Neural cell (in vitro differentiated cells): ENCODE results near the gene CD200. TPM values are rescaled to one million over a fixed set of nuclear protein-coding genes. Genes with fewer than 3 reads are reported as not detected.

Experiments used
- H2AFZ ChIP-seq: fragments of 200-600, 300-800 bp; sonication (generic), shearing (Covaris generic); 2 replicates; pipeline ENCODE4 v1.6.0; 2014; ENCODE audit warnings: low read depth, mild to moderate bottlenecking, antibody characterized with exemption, low read length, moderate library complexity
- H3F3A ChIP-seq: fragments of 200-600 bp; shearing (Covaris generic); 2 replicates; pipeline ENCODE4 v1.6.1; 2016; ENCODE audit warnings: mild to moderate bottlenecking, moderate library complexity, mixed read lengths, antibody characterized with exemption, low read length; ENCODE audit not compliant: insufficient read depth, poor library complexity, severe bottlenecking
- H3K27ac ChIP-seq: fragments of 200-600, 300-800 bp; sonication (generic), shearing (Covaris generic); 2 replicates; pipeline ENCODE4 v1.5.1; 2014; ENCODE audit warnings: mild to moderate bottlenecking, low read length, moderate library complexity
- H3K27me3 ChIP-seq: fragments of 300-800, 200-600 bp; sonication (generic), shearing (Covaris generic); 2 replicates; pipeline ENCODE4 v1.6.0; 2014; ENCODE audit warnings: mild to moderate bottlenecking, low read depth, low read length, moderate library complexity; ENCODE audit not compliant: insufficient read depth
- H3K36me3 ChIP-seq: fragments of 300-800, 200-600 bp; sonication (generic), shearing (Covaris generic); 2 replicates; pipeline ENCODE4 v1.5.1; 2014; ENCODE audit warnings: mild to moderate bottlenecking, antibody characterized with exemption, low read length, moderate library complexity; ENCODE audit not compliant: insufficient read depth
- H3K4me2 ChIP-seq: fragments of 300-800, 200-600 bp; sonication (generic), shearing (Covaris generic); 2 replicates; pipeline ENCODE4 v1.6.0; 2014; ENCODE audit warnings: mild to moderate bottlenecking, low read length
- H3K4me3 ChIP-seq: fragments of 300-800, 200-600 bp; sonication (generic), shearing (Covaris generic); 2 replicates; pipeline ENCODE4 v1.5.1; 2014; ENCODE audit warnings: mild to moderate bottlenecking, low read length, moderate library complexity
- H3K79me2 ChIP-seq: fragments of 200-600 bp; shearing (Covaris generic); replicated peaks from 2 replicates; pipeline ENCODE4 v1.6.0; 2014; ENCODE audit warnings: mild to moderate bottlenecking, low read length, moderate library complexity; ENCODE audit not compliant: insufficient read depth
- H3K9ac ChIP-seq: fragments of 300-800, 200-600 bp; sonication (generic), shearing (Covaris generic); 2 replicates; pipeline ENCODE4 v1.6.1; 2016; ENCODE audit warnings: mild to moderate bottlenecking, low read length, mixed read lengths
- H3K9me2 ChIP-seq: fragments of 200-600 bp; shearing (Covaris generic); 2 replicates; pipeline ENCODE4 v1.6.1; 2016; ENCODE audit warnings: mild to moderate bottlenecking, low read length, mixed read lengths; ENCODE audit not compliant: insufficient read depth
- H3K9me3 ChIP-seq: fragments of 200-600, 300-800 bp; sonication (generic), shearing (Covaris generic); 2 replicates; pipeline ENCODE4 v1.6.1; 2016; ENCODE audit warnings: mild to moderate bottlenecking, mixed run types, low read length, moderate library complexity, mixed read lengths
- H4K20me1 ChIP-seq: fragments of 200-600 bp; shearing (Covaris generic); 2 replicates; pipeline ENCODE4 v1.6.1; 2016; ENCODE audit warnings: mild to moderate bottlenecking, mixed run types; ENCODE audit not compliant: insufficient read depth
- EP300 ChIP-seq: fragments of 450-650 bp; conservative IDR thresholded peaks from 2 replicates; pipeline ENCODE4 v1.6.1; 2014; ENCODE audit warnings: antibody characterized with exemption, mild to moderate bottlenecking, moderate library complexity; ENCODE audit not compliant: poor library complexity, severe bottlenecking
- EZH2 ChIP-seq: fragments of 200-600, 300-800 bp; shearing (Covaris generic), sonication (generic); IDR thresholded peaks from 2 replicates; pipeline ENCODE4 v1.6.1; 2014; ENCODE audit warnings: antibody characterized with exemption, low read length, borderline replicate concordance, mild to moderate bottlenecking; ENCODE audit not compliant: insufficient read depth, poor library complexity, severe bottlenecking
- MXI1 ChIP-seq: fragments of 450-650 bp; conservative IDR thresholded peaks from 2 replicates; pipeline ENCODE4 v1.6.1; 2014; ENCODE audit warnings: antibody characterized with exemption, mild to moderate bottlenecking; ENCODE audit not compliant: poor library complexity, severe bottlenecking
- POLR2AphosphoS5 ChIP-seq: IDR thresholded peaks from 2 replicates; pipeline ENCODE4 v1.6.1; 2012
- RAD21 ChIP-seq: fragments of 450-650 bp; conservative IDR thresholded peaks from 2 replicates; pipeline ENCODE4 v1.6.1; 2014; ENCODE audit warnings: antibody characterized with exemption, mild to moderate bottlenecking, moderate library complexity
- SMC3 ChIP-seq: fragments of 450-650 bp; conservative IDR thresholded peaks from 2 replicates; pipeline ENCODE4 v1.6.1; 2014; ENCODE audit warnings: antibody characterized with exemption, mild to moderate bottlenecking, moderate library complexity; ENCODE audit not compliant: poor library complexity
- TAF1 ChIP-seq: IDR thresholded peaks from 2 replicates; pipeline ENCODE4 v1.6.1; 2012; ENCODE audit warnings: low read depth
- polyA plus RNA-seq: library from polyadenylated mRNA; depleted of rRNA; stranded (reverse); fragments of >200 nt; gene quantifications from 2 replicates; pipeline ENCODE4 v1.2.3, GENCODE V29; 2014
- TF ChIP-seq, protein P1 (sequence below): IDR thresholded peaks from 2 replicates; pipeline ENCODE4 v1.6.1; 2012; ENCODE audit warnings: borderline replicate concordance
- TF ChIP-seq, protein P2 (sequence below): fragments of 450-650 bp; IDR thresholded peaks from 2 replicates; pipeline ENCODE4 v1.5.1; 2014; ENCODE audit warnings: antibody characterized with exemption, mild to moderate bottlenecking, moderate library complexity; ENCODE audit not compliant: poor library complexity, severe bottlenecking

The CD200 gene
- polyA plus RNA-seq, 1 donor from 2014 or later: 174 TPM

DNA sequence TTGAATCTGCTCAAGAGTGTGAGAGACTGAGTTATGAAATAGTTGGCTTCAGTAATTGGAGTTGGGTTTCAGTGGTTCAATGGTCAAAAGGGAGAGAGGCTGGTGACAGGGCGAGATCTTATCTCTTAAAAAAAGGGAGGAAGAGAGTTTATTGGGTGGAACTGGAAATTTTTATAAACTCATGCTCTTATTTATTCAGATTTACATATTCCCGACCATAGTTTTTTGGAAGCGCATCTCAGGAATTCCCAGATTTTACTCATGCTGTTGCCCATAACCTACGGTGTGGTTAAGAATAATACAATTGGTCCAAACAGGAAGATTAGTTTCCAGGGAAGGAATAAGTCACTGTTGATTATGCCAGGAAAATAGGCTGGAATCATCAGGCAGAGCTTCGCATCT lies 41.4 kb downstream of the CD200 start:
- Histone ChIP-seq H3F3A (no peaks in the 10 kb centered on the region), H3K9me3 (no peaks in the 10 kb centered on the region), H4K20me1 (no peaks in the 10 kb centered on the region), H3K9ac (no peak overlapping the region), H3K79me2 (no peaks in the 10 kb centered on the region), H3K36me3 (no peaks in the 10 kb centered on the region), H3K9me2 (no peaks in the 10 kb centered on the region), H2AFZ (no peak overlapping the region), H3K27ac (no peak overlapping the region), H3K4me3 (no peak overlapping the region), H3K27me3 (no peaks in the 10 kb centered on the region), H3K4me2 (no peak overlapping the region)
- TF ChIP-seq TAF1 (no peak), RAD21 (no peak), MXI1 (no peak), POLR2AphosphoS5 (no peak), EP300 (no peak), EZH2 (no peak), SMC3 (no peak)
- TF ChIP-seq, protein P1, sequence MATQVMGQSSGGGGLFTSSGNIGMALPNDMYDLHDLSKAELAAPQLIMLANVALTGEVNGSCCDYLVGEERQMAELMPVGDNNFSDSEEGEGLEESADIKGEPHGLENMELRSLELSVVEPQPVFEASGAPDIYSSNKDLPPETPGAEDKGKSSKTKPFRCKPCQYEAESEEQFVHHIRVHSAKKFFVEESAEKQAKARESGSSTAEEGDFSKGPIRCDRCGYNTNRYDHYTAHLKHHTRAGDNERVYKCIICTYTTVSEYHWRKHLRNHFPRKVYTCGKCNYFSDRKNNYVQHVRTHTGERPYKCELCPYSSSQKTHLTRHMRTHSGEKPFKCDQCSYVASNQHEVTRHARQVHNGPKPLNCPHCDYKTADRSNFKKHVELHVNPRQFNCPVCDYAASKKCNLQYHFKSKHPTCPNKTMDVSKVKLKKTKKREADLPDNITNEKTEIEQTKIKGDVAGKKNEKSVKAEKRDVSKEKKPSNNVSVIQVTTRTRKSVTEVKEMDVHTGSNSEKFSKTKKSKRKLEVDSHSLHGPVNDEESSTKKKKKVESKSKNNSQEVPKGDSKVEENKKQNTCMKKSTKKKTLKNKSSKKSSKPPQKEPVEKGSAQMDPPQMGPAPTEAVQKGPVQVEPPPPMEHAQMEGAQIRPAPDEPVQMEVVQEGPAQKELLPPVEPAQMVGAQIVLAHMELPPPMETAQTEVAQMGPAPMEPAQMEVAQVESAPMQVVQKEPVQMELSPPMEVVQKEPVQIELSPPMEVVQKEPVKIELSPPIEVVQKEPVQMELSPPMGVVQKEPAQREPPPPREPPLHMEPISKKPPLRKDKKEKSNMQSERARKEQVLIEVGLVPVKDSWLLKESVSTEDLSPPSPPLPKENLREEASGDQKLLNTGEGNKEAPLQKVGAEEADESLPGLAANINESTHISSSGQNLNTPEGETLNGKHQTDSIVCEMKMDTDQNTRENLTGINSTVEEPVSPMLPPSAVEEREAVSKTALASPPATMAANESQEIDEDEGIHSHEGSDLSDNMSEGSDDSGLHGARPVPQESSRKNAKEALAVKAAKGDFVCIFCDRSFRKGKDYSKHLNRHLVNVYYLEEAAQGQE: no peak
- TF ChIP-seq, protein P2, sequence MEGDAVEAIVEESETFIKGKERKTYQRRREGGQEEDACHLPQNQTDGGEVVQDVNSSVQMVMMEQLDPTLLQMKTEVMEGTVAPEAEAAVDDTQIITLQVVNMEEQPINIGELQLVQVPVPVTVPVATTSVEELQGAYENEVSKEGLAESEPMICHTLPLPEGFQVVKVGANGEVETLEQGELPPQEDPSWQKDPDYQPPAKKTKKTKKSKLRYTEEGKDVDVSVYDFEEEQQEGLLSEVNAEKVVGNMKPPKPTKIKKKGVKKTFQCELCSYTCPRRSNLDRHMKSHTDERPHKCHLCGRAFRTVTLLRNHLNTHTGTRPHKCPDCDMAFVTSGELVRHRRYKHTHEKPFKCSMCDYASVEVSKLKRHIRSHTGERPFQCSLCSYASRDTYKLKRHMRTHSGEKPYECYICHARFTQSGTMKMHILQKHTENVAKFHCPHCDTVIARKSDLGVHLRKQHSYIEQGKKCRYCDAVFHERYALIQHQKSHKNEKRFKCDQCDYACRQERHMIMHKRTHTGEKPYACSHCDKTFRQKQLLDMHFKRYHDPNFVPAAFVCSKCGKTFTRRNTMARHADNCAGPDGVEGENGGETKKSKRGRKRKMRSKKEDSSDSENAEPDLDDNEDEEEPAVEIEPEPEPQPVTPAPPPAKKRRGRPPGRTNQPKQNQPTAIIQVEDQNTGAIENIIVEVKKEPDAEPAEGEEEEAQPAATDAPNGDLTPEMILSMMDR: no peak

DNA sequence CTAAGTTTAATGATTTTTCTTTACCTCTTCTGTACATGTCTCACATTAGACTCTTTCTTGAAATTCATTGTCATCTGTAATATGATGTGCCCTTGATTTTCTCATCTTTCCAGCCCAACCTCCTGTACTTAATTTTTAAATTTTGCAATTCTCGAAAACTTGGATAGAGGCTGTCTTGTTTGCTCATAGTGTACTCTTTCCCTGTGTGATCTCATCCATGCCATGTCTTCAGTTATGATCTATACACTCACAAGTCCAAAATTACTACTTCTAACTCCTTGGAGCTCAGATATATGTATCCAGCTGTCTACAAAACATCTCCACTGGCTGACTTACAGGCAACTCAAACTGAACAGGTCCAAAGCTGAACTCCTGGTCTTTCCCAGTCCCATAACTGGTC lies 42.2 kb downstream of the CD200 start:
- Histone ChIP-seq H3K4me2 (no peak overlapping the region), H3K9ac (no peak overlapping the region), H3K27ac (no peak overlapping the region), H3K4me3 (no peak overlapping the region), H3K27me3 (no peaks in the 10 kb centered on the region), H3K79me2 (no peaks in the 10 kb centered on the region), H2AFZ (no peak overlapping the region), H3F3A (no peaks in the 10 kb centered on the region), H3K9me3 (no peaks in the 10 kb centered on the region), H3K9me2 (no peaks in the 10 kb centered on the region), H4K20me1 (no peaks in the 10 kb centered on the region), H3K36me3 (no peaks in the 10 kb centered on the region)
- TF ChIP-seq RAD21 (no peak), TAF1 (no peak), MXI1 (no peak), SMC3 (no peak), EP300 (no peak), POLR2AphosphoS5 (no peak), EZH2 (no peak)
- TF ChIP-seq, protein P1: no peak
- TF ChIP-seq, protein P2: no peak
